WTC11 (cell line): Measurements from ENCODE around the gene ARMC9. TPM values are rescaled to one million over a fixed set of nuclear protein-coding genes. Genes with fewer than 3 reads are reported as not detected.

ENCODE experiments used
- ATAC-seq: fragments of 200-7000 bp; cut with Tn5 transposase; 2 replicates; pipeline ENCODE4 v1.10.0; 2021; ENCODE audit warnings: mild to moderate bottlenecking, moderate library complexity
- CTCF ChIA-PET: fragments of 300-600 bp; sonication (Branson Sonifier 250); formaldehyde crosslinking; loops from one replicate; lab custom pipeline; 2021; ENCODE audit warnings: antibody characterized with exemption; lab: Charles Lee
- POLR2A ChIA-PET: fragments of 350-600 bp; sonication (Branson Sonifier 250); formaldehyde crosslinking; loops from one replicate; lab custom pipeline; 2021; ENCODE audit warnings: antibody characterized with exemption; lab: Charles Lee
- DNase-seq: peaks from one replicate; pipeline ENCODE4 v3.0.0; 2021; ENCODE audit warnings: low spot score
- H3K27ac Mint-ChIP-seq: 2 replicates; pipeline ENCODE4 v1.8.0; 2021; ENCODE audit warnings: mixed read lengths
- H3K27me3 Mint-ChIP-seq: 2 replicates; pipeline ENCODE4 v1.8.0; 2021; ENCODE audit warnings: low read depth, mild to moderate bottlenecking, moderate library complexity, mixed read lengths
- H3K36me3 Mint-ChIP-seq: 2 replicates; pipeline ENCODE4 v1.8.0; 2021; ENCODE audit warnings: mixed read lengths
- H3K4me1 Mint-ChIP-seq: 2 replicates; pipeline ENCODE4 v1.8.0; 2022; ENCODE audit warnings: mixed read lengths
- H3K4me3 Mint-ChIP-seq: 2 replicates; pipeline ENCODE4 v1.8.0; 2021; ENCODE audit warnings: mild to moderate bottlenecking, moderate library complexity, mixed read lengths
- H3K9me3 Mint-ChIP-seq: 2 replicates; pipeline ENCODE4 v1.8.0; 2021; ENCODE audit warnings: mixed read lengths
- ATF1 ChIP-seq: sonication (generic); formaldehyde crosslinking; IDR thresholded peaks from 2 replicates; pipeline ENCODE4 v1.8.1; 2023; ENCODE audit warnings: mild to moderate bottlenecking, moderate library complexity, missing genetic modification reagents
- ATF3 ChIP-seq: sonication (generic); formaldehyde crosslinking; conservative IDR thresholded peaks from 2 replicates; pipeline ENCODE4 v1.8.1; 2022; ENCODE audit warnings: mild to moderate bottlenecking, missing genetic modification reagents
- CBFB ChIP-seq: sonication (generic); formaldehyde crosslinking; IDR thresholded peaks from 2 replicates; pipeline ENCODE4 v1.8.1; 2022; ENCODE audit warnings: mild to moderate bottlenecking, low read depth, missing genetic modification reagents
- CTCF ChIP-seq: fragments of 200-600 bp; IDR thresholded peaks from 2 replicates; pipeline ENCODE4 v1.8.0; 2022; ENCODE audit warnings: antibody characterized with exemption
- E2F4 ChIP-seq: sonication (generic); formaldehyde crosslinking; IDR thresholded peaks from 2 replicates; pipeline ENCODE4 v1.8.1; 2022; ENCODE audit warnings: low read depth, mild to moderate bottlenecking, moderate library complexity, missing genetic modification reagents, borderline replicate concordance
- E2F5 ChIP-seq: sonication (generic); formaldehyde crosslinking; IDR thresholded peaks from 2 replicates; pipeline ENCODE4 v1.8.1; 2022; ENCODE audit warnings: mild to moderate bottlenecking, moderate library complexity, missing genetic modification reagents
- ETV6 ChIP-seq: sonication (generic); formaldehyde crosslinking; IDR thresholded peaks from 2 replicates; pipeline ENCODE4 v1.8.1; 2022; ENCODE audit warnings: mild to moderate bottlenecking, missing genetic modification reagents
- FOXP4 ChIP-seq: sonication (generic); formaldehyde crosslinking; IDR thresholded peaks from 2 replicates; pipeline ENCODE4 v1.8.0; 2022; ENCODE audit warnings: mild to moderate bottlenecking, missing genetic modification reagents
- GABPB1 ChIP-seq: sonication (generic); formaldehyde crosslinking; IDR thresholded peaks from 2 replicates; pipeline ENCODE4 v1.8.1; 2023; ENCODE audit warnings: mild to moderate bottlenecking, missing genetic modification reagents
- GRHL2 ChIP-seq: fragments of 250-450 bp; sonication (Bioruptor Pico); IDR thresholded peaks from 2 replicates; pipeline ENCODE4 v1.8.0; 2022; ENCODE audit warnings: mild to moderate bottlenecking, moderate library complexity; ENCODE audit not compliant: insufficient replicate concordance, severe bottlenecking
- MAX ChIP-seq: sonication (generic); formaldehyde crosslinking; IDR thresholded peaks from 2 replicates; pipeline ENCODE4 v1.8.0; 2022; ENCODE audit warnings: mild to moderate bottlenecking, missing genetic modification reagents
- MLX ChIP-seq: sonication (generic); formaldehyde crosslinking; IDR thresholded peaks from 2 replicates; pipeline ENCODE4 v1.8.1; 2023; ENCODE audit warnings: mild to moderate bottlenecking, missing genetic modification reagents, moderate library complexity
- NFATC4 ChIP-seq: fragments of 250-450 bp; sonication (Bioruptor Pico); IDR thresholded peaks from 2 replicates; pipeline ENCODE4 v1.9.0; 2021; ENCODE audit warnings: mild to moderate bottlenecking
- NR2C2 ChIP-seq: sonication (generic); formaldehyde crosslinking; IDR thresholded peaks from 2 replicates; pipeline ENCODE4 v1.8.0; 2022; ENCODE audit warnings: mild to moderate bottlenecking, missing genetic modification reagents
- NR3C1 ChIP-seq: sonication (generic); formaldehyde crosslinking; conservative IDR thresholded peaks from 2 replicates; pipeline ENCODE4 v1.8.1; 2023; ENCODE audit warnings: low read depth, mild to moderate bottlenecking, missing genetic modification reagents
- SMAD4 ChIP-seq: sonication (generic); formaldehyde crosslinking; IDR thresholded peaks from 2 replicates; pipeline ENCODE4 v1.8.0; 2022; ENCODE audit warnings: mild to moderate bottlenecking, missing genetic modification reagents
- TEAD4 ChIP-seq: sonication (generic); formaldehyde crosslinking; IDR thresholded peaks from 2 replicates; pipeline ENCODE4 v1.8.0; 2022; ENCODE audit warnings: mild to moderate bottlenecking, missing genetic modification reagents
- TP53 ChIP-seq: sonication (generic); formaldehyde crosslinking; IDR thresholded peaks from 2 replicates; pipeline ENCODE4 v1.8.1; 2023; ENCODE audit warnings: mild to moderate bottlenecking, missing genetic modification reagents
- ZBTB43 ChIP-seq: sonication (generic); formaldehyde crosslinking; IDR thresholded peaks from 2 replicates; pipeline ENCODE4 v1.8.1; 2023; ENCODE audit warnings: mild to moderate bottlenecking, missing genetic modification reagents
- ZMAT4 ChIP-seq: fragments of 250-450 bp; sonication (Bioruptor Pico); IDR thresholded peaks from 2 replicates; pipeline ENCODE4 v1.9.0; 2021; ENCODE audit warnings: mild to moderate bottlenecking
- ZNF121 ChIP-seq: sonication (generic); formaldehyde crosslinking; IDR thresholded peaks from 2 replicates; pipeline ENCODE4 v1.8.0; 2023; ENCODE audit warnings: missing genetic modification reagents
- ZNF219 ChIP-seq: sonication (generic); formaldehyde crosslinking; IDR thresholded peaks from 2 replicates; pipeline ENCODE4 v1.8.0; 2023; ENCODE audit warnings: missing genetic modification reagents, mild to moderate bottlenecking, borderline replicate concordance
- ZNF396 ChIP-seq: fragments of 250-450 bp; sonication (Bioruptor Pico); IDR thresholded peaks from 2 replicates; pipeline ENCODE4 v1.8.0; 2021; ENCODE audit warnings: mild to moderate bottlenecking, moderate library complexity, borderline replicate concordance
- ZNF512 ChIP-seq: sonication (generic); formaldehyde crosslinking; IDR thresholded peaks from 2 replicates; pipeline ENCODE4 v1.8.1; 2022; ENCODE audit warnings: missing genetic modification reagents, borderline replicate concordance
- total RNA-seq: library from RNA; stranded (reverse); gene quantifications from 3 replicates; pipeline ENCODE4 v1.2.3, GENCODE V29; 2021

The ARMC9 gene
- total RNA-seq, 1 experiment from 2014 or later = 34.9 TPM

GRCh38 chr2:231308631-231309428 lies 110.4 kb downstream of the ARMC9 start (continued):
- TF ChIP-seq GRHL2 (CRISPR knock-in tag) (no peak), ETV6 (CRISPR knock-in tag) (no peak), MLX (no peak), TP53 (no peak)

GRCh38 chr2:231312066-231312465 lies 113.6 kb downstream of the ARMC9 start:
- Mint-ChIP-seq H3K9me3 (peaks cover 11% of the 10 kb centered on the region), H3K27ac (no peak overlapping the region), H3K36me3 (peaks cover 16% of the 10 kb centered on the region), H3K4me3 (no peak overlapping the region), H3K4me1 (peaks cover 2% of the 10 kb centered on the region), H3K27me3 (no peaks in the 10 kb centered on the region)
- CTCF ChIA-PET = interaction anchor here (2.0 kb wide), 1 partner anchor 85 kb away, joined by 4 read pairs; no protein-coding TSS in a partner anchor
- no peak for TF ChIP-seq NR2C2 (CRISPR knock-in tag)
- no peak for TF ChIP-seq GABPB1 (CRISPR knock-in tag)
- no peak for TF ChIP-seq E2F5
- no peak for TF ChIP-seq ZNF396 (CRISPR knock-in tag)
- TF ChIP-seq CTCF = no peak
- TF ChIP-seq ZNF512 (CRISPR knock-in tag) = no peak
- no peak for TF ChIP-seq TEAD4 (CRISPR knock-in tag)
- TF ChIP-seq MAX (CRISPR knock-in tag) = no peak
- TF ChIP-seq CBFB (CRISPR knock-in tag) = no peak
- no peak for TF ChIP-seq ZMAT4 (CRISPR knock-in tag)
- TF ChIP-seq SMAD4 = no peak
- no peak for TF ChIP-seq NFATC4 (CRISPR knock-in tag)
- TF ChIP-seq E2F4 (CRISPR knock-in tag) = no peak
- TF ChIP-seq ATF1 (CRISPR knock-in tag) = no peak
- TF ChIP-seq NR3C1 (CRISPR knock-in tag) = no peak
- TF ChIP-seq ZNF219 (CRISPR knock-in tag) = no peak
- TF ChIP-seq ZNF121 (CRISPR knock-in tag) = no peak
- TF ChIP-seq ATF3 = no peak
- no peak for TF ChIP-seq ZBTB43 (CRISPR knock-in tag)
- TF ChIP-seq FOXP4 (CRISPR knock-in tag) = no peak
- POLR2A ChIA-PET = no interaction called here
- no peak for DNase-seq
- no peak for ATAC-seq
